Measurements from ENCODE around the gene COL7A1.

COL7A1 gene

GRCh38 chr3:48591436-48591835 lies 3.7 kb downstream of the COL7A1 start:
- peaks cover 21% of the 10 kb centered on the region for H3K36me3 ChIP-seq (ENCODE audit: insufficient read depth, low read length)
- no peaks in the 10 kb centered on the region for H3K9me3 ChIP-seq (ENCODE audit: control insufficient read depth, insufficient read depth, low read length)
- no peak overlapping the region for H3K9ac ChIP-seq (ENCODE audit: low read depth, low read length)
- H3K4me1 ChIP-seq (ENCODE audit: insufficient read depth, low read length): peaks cover 8% of the 10 kb centered on the region

GRCh38 chr3:48588230-48588629 lies 6.9 kb downstream of the COL7A1 start:
- Histone ChIP-seq H3K36me3 (ENCODE audit: insufficient read depth, low read length) (peaks cover 32% of the 10 kb centered on the region), H3K4me1 (ENCODE audit: insufficient read depth, low read length) (no peaks in the 10 kb centered on the region; the same call in 1 of the 2 replicates), H3K9me3 (ENCODE audit: control insufficient read depth, insufficient read depth, low read length) (no peaks in the 10 kb centered on the region), H3K9ac (ENCODE audit: low read depth, low read length) (no peak overlapping the region)

GRCh38 chr3:48587686-48588085 lies 7.4 kb downstream of the COL7A1 start:
- Histone ChIP-seq H3K9ac (ENCODE audit: low read depth, low read length) (no peak overlapping the region), H3K9me3 (ENCODE audit: control insufficient read depth, insufficient read depth, low read length) (no peaks in the 10 kb centered on the region), H3K36me3 (ENCODE audit: insufficient read depth, low read length) (peaks cover 27% of the 10 kb centered on the region), H3K4me1 (ENCODE audit: insufficient read depth, low read length) (no peaks in the 10 kb centered on the region)

GRCh38 chr3:48585411-48585810 lies 9.7 kb downstream of the COL7A1 start:
- H3K9me3 ChIP-seq (ENCODE audit: control insufficient read depth, insufficient read depth, low read length): no peaks in the 10 kb centered on the region
- H3K4me1 ChIP-seq (ENCODE audit: insufficient read depth, low read length): no peaks in the 10 kb centered on the region
- peaks cover 27% of the 10 kb centered on the region for H3K36me3 ChIP-seq (ENCODE audit: insufficient read depth, low read length)
- H3K9ac ChIP-seq (ENCODE audit: low read depth, low read length): no peak overlapping the region

GRCh38 chr3:48584836-48585235 lies 10.3 kb downstream of the COL7A1 start:
- H3K9ac ChIP-seq (ENCODE audit: low read depth, low read length): no peak overlapping the region
- H3K4me1 ChIP-seq (ENCODE audit: insufficient read depth, low read length): no peaks in the 10 kb centered on the region

GRCh38 chr3:48581621-48582481 lies 13.3 kb downstream of the COL7A1 start:
- Histone ChIP-seq H3K9me3 (ENCODE audit: control insufficient read depth, insufficient read depth, low read length) (no peaks in the 10 kb centered on the region), H3K36me3 (ENCODE audit: insufficient read depth, low read length) (peaks cover 23% of the 10 kb centered on the region), H3K4me1 (ENCODE audit: insufficient read depth, low read length) (no peaks in the 10 kb centered on the region), H3K9ac (ENCODE audit: low read depth, low read length) (no peak overlapping the region)

More at GRCh38 chr3:48584836-48585235, 10.3 kb downstream of the COL7A1 start:
- Histone ChIP-seq H3K36me3 (ENCODE audit: insufficient read depth, low read length) (peaks cover 26% of the 10 kb centered on the region), H3K9me3 (ENCODE audit: control insufficient read depth, insufficient read depth, low read length) (no peaks in the 10 kb centered on the region)

GRCh38 chr3:48576647-48577046 lies 18.5 kb downstream of the COL7A1 start:
- Histone ChIP-seq H3K36me3 (ENCODE audit: insufficient read depth, low read length) (peaks cover 27% of the 10 kb centered on the region), H3K4me1 (ENCODE audit: insufficient read depth, low read length) (no peaks in the 10 kb centered on the region), H3K9ac (ENCODE audit: low read depth, low read length) (no peak overlapping the region), H3K9me3 (ENCODE audit: control insufficient read depth, insufficient read depth, low read length) (no peaks in the 10 kb centered on the region)

GRCh38 chr3:48575366-48575765 lies 19.8 kb downstream of the COL7A1 start:
- H3K9ac ChIP-seq (ENCODE audit: low read depth, low read length): no peak overlapping the region
- H3K9me3 ChIP-seq (ENCODE audit: control insufficient read depth, insufficient read depth, low read length): no peaks in the 10 kb centered on the region
- H3K4me1 ChIP-seq (ENCODE audit: insufficient read depth, low read length): no peaks in the 10 kb centered on the region
- peaks cover 26% of the 10 kb centered on the region for H3K36me3 ChIP-seq (ENCODE audit: insufficient read depth, low read length)

- no peaks in the 10 kb centered on the region for H3K4me1 ChIP-seq (ENCODE audit: insufficient read depth, low read length)
- no peak overlapping the region for H3K9ac ChIP-seq (ENCODE audit: low read depth, low read length)
- no peaks in the 10 kb centered on the region for H3K9me3 ChIP-seq (ENCODE audit: control insufficient read depth, insufficient read depth, low read length)
- peaks cover 26% of the 10 kb centered on the region for H3K36me3 ChIP-seq (ENCODE audit: insufficient read depth, low read length)
These were observed 21.1 kb downstream of the COL7A1 start for GRCh38 chr3:48573973-48574585.

GRCh38 chr3:48572517-48572916 lies 22.6 kb downstream of the COL7A1 start:
- peaks cover 24% of the 10 kb centered on the region for H3K36me3 ChIP-seq (ENCODE audit: insufficient read depth, low read length)

GRCh38 chr3:48571938-48572337 lies 23.2 kb downstream of the COL7A1 start:
- Histone ChIP-seq H3K36me3 (ENCODE audit: insufficient read depth, low read length) (peaks cover 18% of the 10 kb centered on the region; the same call in 1 of the 2 replicates), H3K9ac (ENCODE audit: low read depth, low read length) (no peak overlapping the region), H3K4me1 (ENCODE audit: insufficient read depth, low read length) (no peaks in the 10 kb centered on the region), H3K9me3 (ENCODE audit: control insufficient read depth, insufficient read depth, low read length) (no peaks in the 10 kb centered on the region)

More at GRCh38 chr3:48572517-48572916, 22.6 kb downstream of the COL7A1 start:
- Histone ChIP-seq H3K4me1 (ENCODE audit: insufficient read depth, low read length) (no peaks in the 10 kb centered on the region), H3K9me3 (ENCODE audit: control insufficient read depth, insufficient read depth, low read length) (no peaks in the 10 kb centered on the region), H3K9ac (ENCODE audit: low read depth, low read length) (no peak overlapping the region)

- H3K36me3 ChIP-seq (ENCODE audit: insufficient read depth, low read length): peaks cover 13% of the 10 kb centered on the region; the same call in 1 of the 2 replicates
- no peaks in the 10 kb centered on the region for H3K4me1 ChIP-seq (ENCODE audit: insufficient read depth, low read length)
- H3K9ac ChIP-seq (ENCODE audit: low read depth, low read length): no peak overlapping the region
- no peaks in the 10 kb centered on the region for H3K9me3 ChIP-seq (ENCODE audit: control insufficient read depth, insufficient read depth, low read length)
These were observed 25.2 kb downstream of the COL7A1 start for GRCh38 chr3:48569808-48570450.

- Histone ChIP-seq H3K4me1 (ENCODE audit: insufficient read depth, low read length) (no peaks in the 10 kb centered on the region), H3K9me3 (ENCODE audit: control insufficient read depth, insufficient read depth, low read length) (no peaks in the 10 kb centered on the region), H3K36me3 (ENCODE audit: insufficient read depth, low read length) (peaks cover 15% of the 10 kb centered on the region; the same call in 1 of the 2 replicates), H3K9ac (ENCODE audit: low read depth, low read length) (no peak overlapping the region)
These were observed 25.7 kb downstream of the COL7A1 start for GRCh38 chr3:48569400-48569799.

- H3K4me1 ChIP-seq (ENCODE audit: insufficient read depth, low read length): peaks cover 5% of the 10 kb centered on the region; the same call in 1 of the 2 replicates
- no peaks in the 10 kb centered on the region for H3K9me3 ChIP-seq (ENCODE audit: control insufficient read depth, insufficient read depth, low read length)
- H3K36me3 ChIP-seq (ENCODE audit: insufficient read depth, low read length): 0 out of 2 replicates have a peak, but pooled peaks cover 7% of the 10 kb centered on the region
- no peak overlapping the region for H3K9ac ChIP-seq (ENCODE audit: low read depth, low read length)
These were observed 26.7 kb downstream of the COL7A1 start for GRCh38 chr3:48568476-48568875.

Data from ES-I3 (cell line).